Measurements from ENCODE around the gene MAFG. TPM values are rescaled to one million over a fixed set of nuclear protein-coding genes. Genes with fewer than 3 reads are reported as not detected.

The MAFG gene
- total RNA-seq, 1 donor, result 32.6 TPM

- H4K20me1 ChIP-seq (ENCODE audit: insufficient read depth, low read length), result peaks cover 3% of the 10 kb centered on the region
- H3K4me1 ChIP-seq (ENCODE audit: insufficient read depth, low read length), result no peaks in the 10 kb centered on the region
- peak; percentile 76 for DNase-seq (ENCODE audit: insufficient read length, low spot score, missing footprints)
- no peak overlapping the region for H3K27ac ChIP-seq (ENCODE audit: low read depth, low read length)
- H2AFZ ChIP-seq (ENCODE audit: low read length), result no peak overlapping the region
- no peaks in the 10 kb centered on the region for H3K9me3 ChIP-seq (ENCODE audit: low read depth, low read length)
- H3K4me2 ChIP-seq (ENCODE audit: insufficient read depth, low read length), result no peak overlapping the region
- H3K79me2 ChIP-seq (ENCODE audit: insufficient read depth, low read length), result no peaks in the 10 kb centered on the region
- H3K27me3 ChIP-seq (ENCODE audit: insufficient read depth, low read length), result peaks cover 29% of the 10 kb centered on the region
- H3K4me3 ChIP-seq (ENCODE audit: insufficient read depth, low read length), result no peak overlapping the region
- TF ChIP-seq CTCF (IDR thresholded peaks at IDR 0.05; ENCODE audit: extremely low read depth, low read depth, low read length), result no peak
- no peaks in the 10 kb centered on the region for H3K36me3 ChIP-seq (ENCODE audit: insufficient read depth, low read length)
Measured at GRCh38 chr17:81956607-81957589, 29.4 kb upstream of the MAFG start.

DNA sequence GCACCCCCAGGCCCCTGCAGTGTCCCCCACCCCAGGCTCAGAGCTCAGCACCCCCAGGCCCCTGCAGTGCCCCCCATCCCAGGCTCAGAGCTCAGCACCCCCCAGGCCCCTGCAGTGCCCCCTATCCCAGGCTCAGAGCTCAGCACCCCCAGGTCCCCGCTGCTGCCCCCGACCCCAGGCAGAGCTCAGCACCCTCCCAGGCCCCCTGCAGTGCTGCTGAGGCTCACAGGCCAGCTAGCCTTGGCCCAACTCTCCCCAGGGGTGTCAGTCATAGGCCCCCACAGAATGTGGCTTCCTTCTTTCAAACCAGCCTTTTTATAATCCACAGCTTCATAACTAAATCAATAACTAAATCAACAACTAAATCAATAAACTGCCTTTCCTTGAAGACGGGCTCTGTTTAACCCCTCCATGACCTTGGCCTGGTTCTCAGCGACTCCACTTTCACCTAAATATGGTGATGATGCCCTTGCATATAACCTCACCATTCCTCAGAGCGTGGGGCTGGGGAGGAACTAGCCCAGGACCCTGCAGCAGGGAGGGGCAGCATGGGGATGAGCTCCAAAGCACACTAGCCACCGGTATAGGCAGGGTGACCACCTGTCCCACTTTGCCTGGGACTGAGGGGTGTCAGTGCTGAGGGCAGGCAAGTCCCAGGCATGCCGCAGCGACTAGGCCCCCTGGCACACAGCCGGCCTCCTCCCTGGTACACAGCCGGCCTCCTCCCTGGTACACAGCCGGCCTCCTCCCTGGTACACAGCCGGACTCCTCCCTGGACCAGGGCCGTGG is 28.4 kb upstream of the MAFG start:
- Histone ChIP-seq H3K27me3 (ENCODE audit: insufficient read depth, low read length) (peaks cover 24% of the 10 kb centered on the region), H3K9me3 (ENCODE audit: low read depth, low read length) (no peaks in the 10 kb centered on the region), H3K79me2 (ENCODE audit: insufficient read depth, low read length) (no peaks in the 10 kb centered on the region), H3K4me3 (ENCODE audit: insufficient read depth, low read length) (no peak overlapping the region), H3K4me1 (ENCODE audit: insufficient read depth, low read length) (no peaks in the 10 kb centered on the region), H2AFZ (ENCODE audit: low read length) (no peak overlapping the region), H4K20me1 (ENCODE audit: insufficient read depth, low read length) (peaks cover 3% of the 10 kb centered on the region), H3K4me2 (ENCODE audit: insufficient read depth, low read length) (no peak overlapping the region), H3K36me3 (ENCODE audit: insufficient read depth, low read length) (no peaks in the 10 kb centered on the region), H3K27ac (ENCODE audit: low read depth, low read length) (no peak overlapping the region)
- no peak for TF ChIP-seq CTCF (IDR thresholded peaks at IDR 0.05; ENCODE audit: extremely low read depth, low read depth, low read length)
- DNase-seq (ENCODE audit: insufficient read length, low spot score, missing footprints), result peak; percentile 74

GRCh38 chr17:81955058-81955681 is 27.6 kb upstream of the MAFG start:
- Histone ChIP-seq H2AFZ (ENCODE audit: low read length) (no peak overlapping the region), H3K4me2 (ENCODE audit: insufficient read depth, low read length) (no peak overlapping the region), H3K4me3 (ENCODE audit: insufficient read depth, low read length) (no peak overlapping the region), H4K20me1 (ENCODE audit: insufficient read depth, low read length) (peaks cover 3% of the 10 kb centered on the region), H3K9me3 (ENCODE audit: low read depth, low read length) (no peaks in the 10 kb centered on the region), H3K27me3 (ENCODE audit: insufficient read depth, low read length) (peaks cover 19% of the 10 kb centered on the region), H3K36me3 (ENCODE audit: insufficient read depth, low read length) (no peaks in the 10 kb centered on the region), H3K4me1 (ENCODE audit: insufficient read depth, low read length) (no peaks in the 10 kb centered on the region), H3K27ac (ENCODE audit: low read depth, low read length) (no peak overlapping the region), H3K79me2 (ENCODE audit: insufficient read depth, low read length) (no peaks in the 10 kb centered on the region)
- peak; percentile 66 for DNase-seq (ENCODE audit: insufficient read length, low spot score, missing footprints)
- no peak for TF ChIP-seq CTCF (IDR thresholded peaks at IDR 0.05; ENCODE audit: extremely low read depth, low read depth, low read length)
